ENCODE measurements around the gene UBE2G1.

DNA sequence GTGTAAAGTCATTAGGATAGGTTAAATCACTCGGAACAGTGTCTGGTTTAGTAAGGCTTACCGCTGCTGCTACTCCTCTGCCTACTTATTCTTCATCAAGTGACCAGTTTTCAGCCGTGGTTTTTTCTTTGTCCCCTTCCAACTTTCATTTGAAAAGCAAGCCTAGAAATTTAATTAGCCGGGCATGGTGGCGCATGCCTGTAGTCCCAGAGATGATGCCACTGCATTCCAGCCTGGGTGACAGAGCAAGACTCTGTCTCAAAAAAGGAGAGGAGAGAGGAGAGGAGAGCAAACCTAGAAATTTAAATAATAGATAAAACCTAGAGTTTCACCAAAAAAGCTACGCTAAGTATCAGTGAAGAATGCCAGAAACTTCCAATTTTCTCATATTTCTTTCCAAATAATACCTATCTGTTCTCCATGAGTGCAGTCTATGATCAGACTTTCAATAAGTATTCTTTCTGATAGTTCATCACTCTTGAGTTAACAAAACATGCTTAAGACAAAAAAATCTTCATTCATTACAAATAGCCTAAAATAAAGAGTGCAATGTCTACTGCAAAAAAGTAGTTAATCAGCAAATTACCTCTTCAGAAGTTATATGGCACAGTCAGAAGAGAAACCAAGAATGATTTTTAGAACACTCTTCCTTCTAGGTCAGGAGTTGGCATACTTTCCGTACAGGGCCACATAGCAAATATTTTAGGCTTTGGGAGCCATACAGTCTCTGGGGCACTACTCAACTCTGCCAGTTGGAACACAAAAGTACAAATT lies 117.8 kb downstream of the UBE2G1 start:
- TF ChIP-seq, protein P1, sequence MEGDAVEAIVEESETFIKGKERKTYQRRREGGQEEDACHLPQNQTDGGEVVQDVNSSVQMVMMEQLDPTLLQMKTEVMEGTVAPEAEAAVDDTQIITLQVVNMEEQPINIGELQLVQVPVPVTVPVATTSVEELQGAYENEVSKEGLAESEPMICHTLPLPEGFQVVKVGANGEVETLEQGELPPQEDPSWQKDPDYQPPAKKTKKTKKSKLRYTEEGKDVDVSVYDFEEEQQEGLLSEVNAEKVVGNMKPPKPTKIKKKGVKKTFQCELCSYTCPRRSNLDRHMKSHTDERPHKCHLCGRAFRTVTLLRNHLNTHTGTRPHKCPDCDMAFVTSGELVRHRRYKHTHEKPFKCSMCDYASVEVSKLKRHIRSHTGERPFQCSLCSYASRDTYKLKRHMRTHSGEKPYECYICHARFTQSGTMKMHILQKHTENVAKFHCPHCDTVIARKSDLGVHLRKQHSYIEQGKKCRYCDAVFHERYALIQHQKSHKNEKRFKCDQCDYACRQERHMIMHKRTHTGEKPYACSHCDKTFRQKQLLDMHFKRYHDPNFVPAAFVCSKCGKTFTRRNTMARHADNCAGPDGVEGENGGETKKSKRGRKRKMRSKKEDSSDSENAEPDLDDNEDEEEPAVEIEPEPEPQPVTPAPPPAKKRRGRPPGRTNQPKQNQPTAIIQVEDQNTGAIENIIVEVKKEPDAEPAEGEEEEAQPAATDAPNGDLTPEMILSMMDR (IDR thresholded peaks at IDR 0.05): no peak
- no peak for TF ChIP-seq POLR2A (IDR thresholded peaks at IDR 0.05)
